K562 (cell line): Measurements from ENCODE around the gene CEBPB. TPM values are rescaled to one million over a fixed set of nuclear protein-coding genes. Genes with fewer than 3 reads are reported as not detected.

ENCODE experiments used
- ATAC-seq: fragments of 200-7000 bp; cut with Tn5 transposase; 3 replicates; pipeline ENCODE4 v1.9.1; 2020; ENCODE audit warnings: moderate library complexity
- BruUV-seq: library from RNA; stranded (reverse); fragments of 400-500 nt; replicated peaks from 2 replicates; lab custom pipeline; 2021; lab: Mats Ljungman, UMichigan
- CTCF ChIA-PET: fragments of 300-600 bp; formaldehyde crosslinking; extraction: SDS; loops from one replicate; lab custom pipeline; 2021; ENCODE audit warnings: low intra/inter-chr PET ratio; lab: Yijun Ruan, JAX
- POLR2A ChIA-PET: fragments of 300-600, 350-650 bp; sonication (Branson Sonifier 250); formaldehyde crosslinking; extraction: SDS; loops from one replicate; lab custom pipeline; 2021; ENCODE audit warnings: antibody characterized with exemption, inconsistent platforms; lab: Yijun Ruan, JAX
- DNase-seq, 4 experiments: peaks; one replicate each; pipeline versions ENCODE4 v3.0.0 to v3.0.0-alpha.2; 2011 to 2018; ENCODE audit warnings: low spot score in 3 of 4, mixed read lengths in 3 of 4; ENCODE audit errors: extremely low read depth in 1 of 4
- FAIRE-seq: peaks from 2 replicates; lab custom pipeline; 2011; peaks lifted over from hg19 to GRCh38; lab: Jason Lieb, UNC
- H2AFZ ChIP-seq: 2 replicates; pipeline ENCODE4 v1.6.0; 2011; ENCODE audit warnings: low read depth, low read length, control low read depth, inconsistent platforms
- H3K27ac ChIP-seq: fragments of 200-600 bp; 3 replicates; pipeline ENCODE4 v1.8.0; 2011; ENCODE audit warnings: low read depth, mild to moderate bottlenecking, control low read depth, inconsistent platforms, low read length, moderate library complexity, mixed read lengths; ENCODE audit errors: extremely low read depth
- H3K27me3 ChIP-seq, 2 experiments: fragments of 300-600 bp in 1 of 2; 2 replicates in 1 of 2; 3 replicates in 1 of 2; pipeline versions ENCODE4 v1.6.0 to v1.8.0; 2011; ENCODE audit warnings: inconsistent platforms in 2 of 2, low read length in 2 of 2, mild to moderate bottlenecking in 1 of 2, mixed read lengths in 1 of 2, moderate library complexity in 1 of 2; ENCODE audit not compliant: control insufficient read depth in 2 of 2, insufficient read depth in 2 of 2
- H3K36me3 ChIP-seq: fragments of 300-600 bp; 3 replicates; pipeline ENCODE4 v1.8.0; 2011; ENCODE audit warnings: mild to moderate bottlenecking, low read length, inconsistent platforms; ENCODE audit not compliant: control insufficient read depth, insufficient read depth
- H3K4me1 ChIP-seq, 2 experiments: fragments of 200-600 bp in 1 of 2; replicated peaks in 1 of 2; 2 replicates in 1 of 2; 3 replicates in 1 of 2; pipeline versions ENCODE4 v1.5.1 to v1.8.0; 2011; ENCODE audit warnings: inconsistent platforms in 2 of 2, low read length in 2 of 2, mild to moderate bottlenecking in 1 of 2, mixed read lengths in 1 of 2, moderate library complexity in 1 of 2; ENCODE audit not compliant: control insufficient read depth in 2 of 2, insufficient read depth in 2 of 2
- H3K4me2 ChIP-seq: 2 replicates; pipeline ENCODE4 v1.6.1; 2011; ENCODE audit warnings: low read length, control low read depth, inconsistent platforms, mixed read lengths; ENCODE audit not compliant: insufficient read depth
- H3K4me3 ChIP-seq: fragments of 200-600 bp; sonication (generic), shearing (Covaris generic); 2 replicates; pipeline ENCODE4 v1.5.1; 2016; ENCODE audit warnings: control low read depth, inconsistent platforms
- H3K79me2 ChIP-seq: fragments of 200-600 bp; 3 replicates; pipeline ENCODE4 v1.8.0; 2011; ENCODE audit warnings: low read length, inconsistent platforms; ENCODE audit not compliant: control insufficient read depth, insufficient read depth
- H3K9ac ChIP-seq, 2 experiments: 2 replicates each; pipeline versions ENCODE4 v1.6.0 to v1.6.1; 2011; ENCODE audit warnings: low read depth in 2 of 2, low read length in 2 of 2, control low read depth in 1 of 2, inconsistent platforms in 1 of 2, mild to moderate bottlenecking in 1 of 2, mixed read lengths in 1 of 2; ENCODE audit not compliant: insufficient read depth in 1 of 2
- H3K9me1 ChIP-seq: one replicate; pipeline ENCODE4 v1.6.0; 2011; ENCODE audit warnings: inconsistent platforms, mild to moderate bottlenecking, low read length, moderate library complexity; ENCODE audit not compliant: control insufficient read depth, insufficient read depth
- H3K9me3 ChIP-seq: replicated peaks from 2 replicates; pipeline ENCODE4 v1.5.1; 2011; ENCODE audit warnings: low read depth, low read length, inconsistent platforms; ENCODE audit not compliant: control insufficient read depth, insufficient read depth
- H4K20me1 ChIP-seq: replicated peaks from 2 replicates; pipeline ENCODE4 v1.6.1; 2011; ENCODE audit warnings: low read length, inconsistent platforms, mixed read lengths; ENCODE audit not compliant: control insufficient read depth, insufficient read depth
- ZKSCAN8 ChIP-seq: fragments of 200-800 bp; sonication (Bioruptor generic); IDR thresholded peaks from 2 replicates; pipeline ENCODE4 v1.6.1; 2016; ENCODE audit warnings: missing genetic modification characterization, missing compliant biosample characterization
- ZNF76 ChIP-seq: fragments of 250-450 bp; sonication (Bioruptor Pico); IDR thresholded peaks from 2 replicates; pipeline ENCODE4 v1.4.0; 2020; ENCODE audit warnings: mild to moderate bottlenecking, moderate library complexity, borderline replicate concordance
- WGBS: fragments of 100-300 bp; shearing (Covaris generic); methylation state at CpG from one replicate; pipeline ENCODE4 v1.1.6; 2016; ENCODE audit warnings: low coverage, mixed read lengths; ENCODE audit not compliant: insufficient coverage; ENCODE audit errors: missing lambda C conversion rate; 5-methylcytosine and 5-hydroxymethylcytosine counted together
- in situ Hi-C: fragments of 300-500 bp; cut with MboI; formaldehyde crosslinking; loops from 4 replicates; pipeline ENCODE4 v1.15.0; 2018; ENCODE audit warnings: inconsistent platforms, mixed read lengths
- intact Hi-C: fragments of 100-400 bp; cut with micrococcal nuclease; formaldehyde crosslinking; loops from 2 replicates; pipeline ENCODE4 v1.14.2; 2022
- polyA plus RNA-seq, 8 experiments: library from polyadenylated mRNA; depleted of rRNA in 4 of 8; stranded (reverse) in 5 of 8; unstranded in 3 of 8; fragments of >200 nt; fragmentation: Nextera tagmentation in 2 of 8; fragmentation: Illumina TruSeq in 1 of 8; extraction: Ambion mirVana in 2 of 8; extraction: Trizol in 1 of 8; gene quantifications; 2 replicates each; pipeline versions ENCODE4 v1.2.1 to v1.2.3, GENCODE V29; 2011 to 2014; ENCODE audit warnings: inconsistent platforms in 1 of 8, missing spikeins in 1 of 8
- total RNA-seq, 7 experiments: library from RNA; depleted of rRNA in 6 of 7; stranded (reverse); fragments of >200 nt in 6 of 7; fragmentation: Illumina TruSeq in 2 of 7; extraction: Trizol in 2 of 7; gene quantifications; 2 replicates each; pipeline versions ENCODE4 v1.2.1 to v1.2.3, GENCODE V29; 2011 to 2021; ENCODE audit warnings: low replicate concordance in 1 of 7

CEBPB gene
- total and polyA plus RNA-seq, 9 of the 15 experiments (the other 6 are each of a cell fraction or from before 2014, with no cell fraction given), result 1.2 to 72.6 (median 7.8) TPM

GRCh38 chr20:50214226-50215024, 23.8 kb downstream of the CEBPB start:
- POLR2A ChIA-PET, result interaction anchor here (0.5 to 1.2 kb wide), 3 partner anchors 15 to 18 kb away, joined by 3 to 4 read pairs (median 3); no protein-coding TSS in a partner anchor
- WGBS, result 13% methylated on average over 9 of the region's 9 CpGs
- Histone ChIP-seq H3K79me2 (no peaks in the 10 kb centered on the region), H3K9me1 (no peaks in the 10 kb centered on the region), H3K27ac (no peak overlapping the region), H3K9me3 (no peaks in the 10 kb centered on the region), H3K4me1 (peaks cover 0 to 7% of the 10 kb centered on the region in 2 experiments; a peak in 1 of 5 replicates)
- in situ Hi-C loops, result no loop called here
- DNase-seq (no peak), ATAC-seq (no peak)
- TF ChIP-seq ZNF76 (CRISPR knock-in tag), result no peak
- 0 out of 2 replicates have a peak, but pooled peaks have one; percentile 9 for TF ChIP-seq ZKSCAN8 (CRISPR knock-in tag)
- TF ChIP-seq, all 486 proteins: peak for 1
- Histone ChIP-seq H4K20me1 (no peaks in the 10 kb centered on the region), H3K9ac (no peak overlapping the region), H3K36me3 (no peaks in the 10 kb centered on the region), H3K4me3 (no peak overlapping the region), H3K4me2 (no peak overlapping the region), H2AFZ (no peak overlapping the region), H3K27me3 (peaks cover 15 to 34% of the 10 kb centered on the region in 2 experiments; a peak in 4 of 5 replicates)
- CTCF ChIA-PET, result no interaction called here
- BruUV-seq, result no TSS peak
- intact Hi-C loops, result no loop called here
- no peak for FAIRE-seq

GRCh38 chr20:50215101-50215690, 24.6 kb downstream of the CEBPB start:
- H3K4me1 ChIP-seq, result peaks cover 0 to 7% of the 10 kb centered on the region in 2 experiments; a peak in 1 of 5 replicates
- no peak overlapping the region for H2AFZ ChIP-seq
- peak; percentile 6 for FAIRE-seq
- no peaks in the 10 kb centered on the region for H3K9me3 ChIP-seq
- no peak overlapping the region for H3K27ac ChIP-seq
- H3K79me2 ChIP-seq, result no peaks in the 10 kb centered on the region
- no peak for DNase-seq
- H3K9me1 ChIP-seq, result no peaks in the 10 kb centered on the region
- intact Hi-C loops (no loop called here), in situ Hi-C loops (no loop called here)
- POLR2A ChIA-PET, result interaction anchor here (0.9 to 1.2 kb wide), 2 partner anchors 16 to 18 kb away, joined by 3 to 4 read pairs; no protein-coding TSS in a partner anchor
- no peak overlapping the region for H3K4me3 ChIP-seq
- no peak for ATAC-seq
- no peak overlapping the region for H3K4me2 ChIP-seq
- no peaks in the 10 kb centered on the region for H4K20me1 ChIP-seq
- H3K27me3 ChIP-seq, result peaks cover 14 to 31% of the 10 kb centered on the region in 2 experiments; a peak in 4 of 5 replicates
- CTCF ChIA-PET, result no interaction called here
- WGBS, result 5% methylated on average over 8 of the region's 8 CpGs
- no peak overlapping the region; a peak in 1 of 4 replicates for H3K9ac ChIP-seq
- H3K36me3 ChIP-seq, result no peaks in the 10 kb centered on the region
- no TSS peak for BruUV-seq
